Gastroesophageal sphincter (tissue), 4 donors: ENCODE results near the gene PIK3R3. TPM values are rescaled to one million over a fixed set of nuclear protein-coding genes. Genes with fewer than 3 reads are reported as not detected.

Experiments
- ATAC-seq: fragments of 150-250 bp; one replicate; pipeline ENCODE4 v1.9.1; 2016; ENCODE audit warnings: mild to moderate bottlenecking, moderate library complexity
- H3K27ac ChIP-seq, 4 donors: fragments of 200-600 bp; sonication (generic) in 3 of 4; 1 replicate in 3 of 4; 2 replicates in 1 of 4; pipeline ENCODE4 v1.5.1; 2016 to 2019
- H3K27me3 ChIP-seq: fragments of 200-600 bp; sonication (generic); one replicate; pipeline ENCODE4 v1.5.1; 2019
- H3K36me3 ChIP-seq, 2 donors: fragments of 200-600 bp; sonication (generic); one replicate each; pipeline ENCODE4 v1.5.1; 2019; ENCODE audit warnings: control low read depth in 1 of 2
- H3K4me1 ChIP-seq, 3 donors: fragments of 200-600 bp; sonication (generic); 1 replicate in 2 of 3; 2 replicates in 1 of 3; pipeline ENCODE4 v1.5.1; 2016 to 2019; ENCODE audit warnings: control low read depth in 2 of 3
- H3K4me3 ChIP-seq, 2 donors: fragments of 200-600 bp; sonication (generic); one replicate each; pipeline ENCODE4 v1.5.1; 2019; ENCODE audit warnings: mild to moderate bottlenecking in 1 of 2, moderate library complexity in 1 of 2
- H3K9me3 ChIP-seq, 3 donors: fragments of 200-600 bp; sonication (generic); one replicate each; pipeline ENCODE4 v1.5.1; 2017 to 2019; ENCODE audit warnings: control low read depth in 2 of 3
- CTCF ChIP-seq, 4 experiments: fragments of 200-600 bp in 2 of 4; fragments of 450-650 bp in 2 of 4; sonication (generic) in 1 of 4; IDR thresholded peaks; one replicate each; pipeline ENCODE4 v1.5.1; 2017 to 2019; ENCODE audit warnings: antibody characterized with exemption in 4 of 4, mild to moderate bottlenecking in 2 of 4, moderate library complexity in 2 of 4
- EP300 ChIP-seq: sonication (generic); formaldehyde crosslinking; IDR thresholded peaks from one replicate; pipeline ENCODE4 v1.6.1; 2017; ENCODE audit warnings: antibody characterized with exemption, mild to moderate bottlenecking
- POLR2A ChIP-seq, 2 donors: fragments of 450-650 bp; IDR thresholded peaks; one replicate each; pipeline ENCODE4 v1.6.1; 2017; ENCODE audit warnings: antibody characterized with exemption in 2 of 2, mild to moderate bottlenecking in 2 of 2, moderate library complexity in 1 of 2
- POLR2AphosphoS5 ChIP-seq: sonication (generic); formaldehyde crosslinking; IDR thresholded peaks from one replicate; pipeline ENCODE4 v1.6.1; 2017; ENCODE audit warnings: antibody characterized with exemption
- WGBS, 2 donors: methylation state at CpG; one replicate each; pipeline ENCODE4 v1.1.5; 2018; ENCODE audit warnings: low coverage in 1 of 2; 5-methylcytosine and 5-hydroxymethylcytosine counted together
- total RNA-seq, 4 donors: library from RNA; depleted of rRNA; stranded (reverse); fragments of >200 nt; gene quantifications; one replicate each; pipeline ENCODE4 v1.1.0, GENCODE V29; 2016

PIK3R3 gene
- total RNA-seq, 4 donors from 2014 or later: 21.7 to 34.7 (median 28.2) TPM

GRCh38 chr1:46166521-46167462 lies 34.4 kb upstream of the PIK3R3 start:
- Histone ChIP-seq H3K27ac (peak overlapping the region in 3 of 4 donors; percentile 63 to 79 (median 68)), H3K4me3 (peak overlapping the region; percentile 20 to 51), H3K36me3 (no peaks in the 10 kb centered on the region), H3K27me3 (no peaks in the 10 kb centered on the region), H3K9me3 (no peaks in the 10 kb centered on the region), H3K4me1 (peaks cover 0 to 28% (median 8%) of the 10 kb centered on the region in 3 donors)
- peak; percentile 81 for ATAC-seq
- no peak for TF ChIP-seq CTCF (IDR thresholded peaks at IDR 0.05)
- peak; percentile 42 for TF ChIP-seq POLR2AphosphoS5
- 9 to 16% methylated on average over 7 to 19 of the region's 47 CpGs for WGBS, 2 donors

GRCh38 chr1:46160212-46160611 lies 27.8 kb upstream of the PIK3R3 start:
- Histone ChIP-seq H3K36me3 (no peaks in the 10 kb centered on the region), H3K27ac (no peak overlapping the region), H3K9me3 (no peaks in the 10 kb centered on the region), H3K27me3 (no peaks in the 10 kb centered on the region), H3K4me3 (no peak overlapping the region), H3K4me1 (no peaks in the 10 kb centered on the region)
- TF ChIP-seq POLR2A (IDR thresholded peaks at IDR 0.05) (no peak), POLR2AphosphoS5 (no peak), CTCF (IDR thresholded peaks at IDR 0.05) (no peak), EP300 (no peak)
- ATAC-seq: no peak
- 89 to 92% methylated on average over 1 of the region's 1 CpG for WGBS, 2 donors

GRCh38 chr1:46159516-46159915 lies 27.1 kb upstream of the PIK3R3 start:
- TF ChIP-seq POLR2A (IDR thresholded peaks at IDR 0.05) (no peak), CTCF (IDR thresholded peaks at IDR 0.05) (no peak), EP300 (no peak), POLR2AphosphoS5 (no peak)
- no peak for ATAC-seq
- WGBS, 2 donors: 77 to 79% methylated on average over 3 of the region's 3 CpGs
- H3K36me3 ChIP-seq: no peaks in the 10 kb centered on the region
- no peaks in the 10 kb centered on the region for H3K4me1 ChIP-seq
- no peaks in the 10 kb centered on the region for H3K9me3 ChIP-seq
- H3K4me3 ChIP-seq: no peak overlapping the region
- H3K27ac ChIP-seq: no peak overlapping the region
- no peaks in the 10 kb centered on the region for H3K27me3 ChIP-seq

GRCh38 chr1:46158312-46159281 lies 26.2 kb upstream of the PIK3R3 start:
- TF ChIP-seq POLR2AphosphoS5 (no peak), CTCF (IDR thresholded peaks at IDR 0.05) (no peak), POLR2A (IDR thresholded peaks at IDR 0.05) (no peak), EP300 (no peak)
- Histone ChIP-seq H3K27me3 (no peaks in the 10 kb centered on the region), H3K36me3 (no peaks in the 10 kb centered on the region), H3K4me3 (no peak overlapping the region), H3K4me1 (no peaks in the 10 kb centered on the region), H3K9me3 (no peaks in the 10 kb centered on the region), H3K27ac (no peak overlapping the region)
- WGBS, 2 donors: 94 to 96% methylated on average over 10 to 12 of the region's 13 CpGs
- ATAC-seq: no peak
